GM12874 (cell line): Measurements from ENCODE around the gene OR5K1.

ENCODE experiments used
- CTCF ChIP-seq: IDR thresholded peaks from 2 replicates; pipeline ENCODE4 v1.5.1; 2011; ENCODE audit warnings: low read depth, mild to moderate bottlenecking, control low read depth, low read length, moderate library complexity; ENCODE audit not compliant: insufficient read depth

The OR5K1 gene

DNA sequence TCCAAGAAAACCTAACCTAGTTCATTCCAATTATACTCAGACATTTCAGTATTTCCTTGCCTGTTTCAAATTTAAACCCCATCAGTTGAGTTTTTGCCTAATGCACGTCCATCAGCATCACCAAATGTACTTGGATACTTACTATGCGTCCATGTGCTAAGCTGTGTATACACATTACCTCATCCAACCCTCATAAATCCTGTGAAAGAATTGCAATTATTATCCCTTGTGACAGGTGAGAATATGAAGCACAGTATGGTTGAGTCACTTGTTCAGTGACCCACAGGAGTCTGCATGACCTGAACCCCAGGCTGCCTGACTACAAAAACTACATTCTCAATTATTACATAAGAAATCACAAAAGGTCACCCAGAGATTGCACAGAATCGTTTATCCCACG lies 37.0 kb downstream of the OR5K1 start:
- no peak for TF ChIP-seq CTCF

- TF ChIP-seq CTCF = no peak
Measured at GRCh38 chr3:98501270-98501669, 38.3 kb downstream of the OR5K1 start.

DNA sequence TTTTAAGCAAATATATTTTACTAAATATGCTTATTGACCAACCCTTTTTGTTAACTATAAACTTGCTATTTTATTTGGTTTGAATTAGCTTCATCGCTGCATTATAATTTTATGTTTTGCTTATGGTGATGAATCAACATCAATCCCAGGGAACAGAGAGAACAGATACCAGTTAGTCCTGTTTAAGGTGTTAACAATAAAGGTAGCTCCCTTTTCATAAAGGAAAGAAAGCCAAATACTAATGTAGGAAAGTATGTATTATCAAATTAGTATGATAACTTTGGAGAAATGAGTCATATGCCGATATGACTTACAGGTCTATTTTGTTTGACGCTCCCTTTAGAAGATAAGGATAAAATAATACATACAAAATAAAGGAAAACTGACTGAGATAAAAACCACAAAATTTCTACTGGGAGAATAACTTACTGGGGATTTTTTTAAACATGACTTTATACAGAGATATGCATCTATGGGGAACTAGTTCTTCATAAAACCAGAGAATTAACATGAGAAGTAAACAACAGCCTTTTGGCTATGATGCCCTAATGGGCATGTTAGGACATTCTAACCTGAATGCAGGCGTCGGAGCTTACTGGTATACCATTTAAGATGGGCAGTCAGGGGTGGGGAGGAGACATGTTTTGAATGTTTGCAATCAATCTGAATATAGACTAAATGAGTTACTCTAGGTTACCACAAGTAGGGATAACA lies 39.0 kb downstream of the OR5K1 start:
- TF ChIP-seq CTCF = no peak

DNA sequence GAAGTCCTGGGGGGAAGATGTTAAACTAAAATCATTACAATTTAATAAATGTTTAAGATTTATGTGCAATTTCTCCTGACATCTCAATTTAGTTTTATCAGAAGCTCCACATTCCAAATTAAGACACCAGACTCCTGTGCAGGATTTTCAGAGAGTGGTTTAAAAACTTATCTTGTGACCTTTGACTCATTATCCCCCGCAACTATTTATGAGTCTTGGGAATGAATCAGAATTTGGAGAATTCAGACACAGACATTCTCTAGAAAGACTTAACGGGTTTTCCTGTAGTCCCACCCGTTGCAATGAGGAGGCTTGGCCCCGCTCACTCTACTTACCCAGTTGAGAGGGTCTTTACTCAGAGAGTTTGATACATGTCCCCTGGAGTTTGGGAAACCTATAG lies 41.5 kb downstream of the OR5K1 start:
- no peak for TF ChIP-seq CTCF

DNA sequence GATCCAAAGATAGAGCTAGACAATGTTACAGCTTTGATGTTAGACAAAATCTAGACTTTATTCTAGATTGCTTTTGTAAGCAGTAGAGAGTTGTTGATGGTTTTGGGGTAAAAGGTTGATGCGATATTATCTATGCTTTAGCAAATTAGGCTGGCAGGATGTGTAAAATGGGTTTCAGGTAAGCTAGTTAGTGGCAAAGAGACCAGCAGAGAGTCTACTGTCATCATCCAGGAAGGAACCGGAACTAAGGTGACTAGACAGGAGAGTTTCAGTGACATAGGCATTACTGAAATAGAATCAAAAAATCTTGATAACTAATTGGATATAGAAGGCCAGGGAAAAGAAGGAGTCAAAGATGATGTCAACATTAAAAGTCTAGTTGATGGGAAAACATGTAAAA lies 45.6 kb downstream of the OR5K1 start:
- TF ChIP-seq CTCF = no peak

GRCh38 chr3:98512576-98512975 lies 49.6 kb downstream of the OR5K1 start:
- no peak for TF ChIP-seq CTCF

DNA sequence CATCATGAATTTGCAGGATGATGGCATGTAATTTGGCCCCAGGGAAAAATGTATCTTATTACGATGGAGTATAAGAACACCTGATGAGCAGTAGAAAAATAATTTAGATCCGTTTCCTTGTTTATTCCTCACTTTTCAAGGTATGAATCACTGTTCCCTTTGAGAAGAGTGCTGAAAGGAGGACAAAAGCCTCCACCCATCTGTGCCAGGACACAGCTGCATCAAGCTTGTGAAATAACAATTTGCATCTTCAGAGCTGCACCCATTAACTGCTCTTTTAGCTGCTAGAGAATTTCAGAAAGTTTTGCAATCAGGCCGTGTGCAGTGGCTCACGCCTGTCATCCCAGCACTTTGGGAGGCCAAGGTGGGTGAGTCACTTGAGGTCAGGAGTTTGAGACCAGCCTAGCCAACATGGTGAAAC lies 50.1 kb downstream of the OR5K1 start:
- no peak for TF ChIP-seq CTCF
